SK-N-SH treated with all-trans-retinoic acid at 6 μM for 48 hours (cell line): ENCODE data around the gene CLDN3.

Source experiments
- GLIS3 ChIP-seq: fragments of 250-450 bp; sonication (Bioruptor Pico); IDR thresholded peaks from 2 replicates; pipeline ENCODE4 v1.5.0; 2020; ENCODE audit warnings: mild to moderate bottlenecking, moderate library complexity
- ISL1 ChIP-seq: fragments of 250-450 bp; sonication (Bioruptor Pico); IDR thresholded peaks from 2 replicates; pipeline ENCODE4 v2.1.2; 2022; ENCODE audit warnings: mild to moderate bottlenecking, moderate library complexity
- PATZ1 ChIP-seq: fragments of 250-450 bp; sonication (Bioruptor Pico); IDR thresholded peaks from 2 replicates; pipeline ENCODE4 v1.8.0; 2020; ENCODE audit warnings: mild to moderate bottlenecking, moderate library complexity, borderline replicate concordance
- SNAI2 ChIP-seq: fragments of 250-450 bp; sonication (Bioruptor Pico); IDR thresholded peaks from 2 replicates; pipeline ENCODE4 v1.5.0; 2020; ENCODE audit warnings: mild to moderate bottlenecking, moderate library complexity
- TSHZ2 ChIP-seq: fragments of 250-450 bp; sonication (Bioruptor Pico); IDR thresholded peaks from 2 replicates; pipeline ENCODE4 v1.5.0; 2020; ENCODE audit warnings: mild to moderate bottlenecking, moderate library complexity
- ZFP3 ChIP-seq: fragments of 250-450 bp; sonication (Bioruptor Pico); IDR thresholded peaks from 2 replicates; pipeline ENCODE4 v1.5.0; 2020; ENCODE audit warnings: mild to moderate bottlenecking, moderate library complexity
- ZFP30 ChIP-seq: fragments of 450-650 bp; formaldehyde crosslinking; IDR thresholded peaks from 2 replicates; pipeline ENCODE4 v1.5.0; 2022; ENCODE audit warnings: mild to moderate bottlenecking, moderate library complexity
- ZNF565 ChIP-seq: fragments of 450-650 bp; formaldehyde crosslinking; conservative IDR thresholded peaks from 2 replicates; pipeline ENCODE4 v1.5.0; 2020; ENCODE audit warnings: low read depth, mild to moderate bottlenecking, moderate library complexity

GRCh38 chr7:73726083-73726466 is 44.0 kb downstream of the CLDN3 start:
- TF ChIP-seq ZNF565 (CRISPR knock-in tag) (no peak), GLIS3 (CRISPR knock-in tag) (no peak), TSHZ2 (CRISPR knock-in tag) (no peak), SNAI2 (no peak), ZFP30 (CRISPR knock-in tag) (no peak), PATZ1 (CRISPR knock-in tag) (no peak), ZFP3 (no peak), ISL1 (no peak)
